Neural cell (in vitro differentiated cells): ENCODE data around the gene HIBCH. TPM values are rescaled to one million over a fixed set of nuclear protein-coding genes. Genes with fewer than 3 reads are reported as not detected.

ENCODE experiments used
- H2AFZ ChIP-seq: fragments of 200-600, 300-800 bp; sonication (generic), shearing (Covaris generic); 2 replicates; pipeline ENCODE4 v1.6.0; 2014; ENCODE audit warnings: low read depth, mild to moderate bottlenecking, antibody characterized with exemption, low read length, moderate library complexity
- H3F3A ChIP-seq: fragments of 200-600 bp; shearing (Covaris generic); 2 replicates; pipeline ENCODE4 v1.6.1; 2016; ENCODE audit warnings: mild to moderate bottlenecking, moderate library complexity, mixed read lengths, antibody characterized with exemption, low read length; ENCODE audit not compliant: insufficient read depth, poor library complexity, severe bottlenecking
- H3K27ac ChIP-seq: fragments of 200-600, 300-800 bp; sonication (generic), shearing (Covaris generic); 2 replicates; pipeline ENCODE4 v1.5.1; 2014; ENCODE audit warnings: mild to moderate bottlenecking, low read length, moderate library complexity
- H3K27me3 ChIP-seq: fragments of 300-800, 200-600 bp; sonication (generic), shearing (Covaris generic); 2 replicates; pipeline ENCODE4 v1.6.0; 2014; ENCODE audit warnings: mild to moderate bottlenecking, low read depth, low read length, moderate library complexity; ENCODE audit not compliant: insufficient read depth
- H3K36me3 ChIP-seq: fragments of 300-800, 200-600 bp; sonication (generic), shearing (Covaris generic); 2 replicates; pipeline ENCODE4 v1.5.1; 2014; ENCODE audit warnings: mild to moderate bottlenecking, antibody characterized with exemption, low read length, moderate library complexity; ENCODE audit not compliant: insufficient read depth
- H3K4me2 ChIP-seq: fragments of 300-800, 200-600 bp; sonication (generic), shearing (Covaris generic); 2 replicates; pipeline ENCODE4 v1.6.0; 2014; ENCODE audit warnings: mild to moderate bottlenecking, low read length
- H3K4me3 ChIP-seq: fragments of 300-800, 200-600 bp; sonication (generic), shearing (Covaris generic); 2 replicates; pipeline ENCODE4 v1.5.1; 2014; ENCODE audit warnings: mild to moderate bottlenecking, low read length, moderate library complexity
- H3K79me2 ChIP-seq: fragments of 200-600 bp; shearing (Covaris generic); replicated peaks from 2 replicates; pipeline ENCODE4 v1.6.0; 2014; ENCODE audit warnings: mild to moderate bottlenecking, low read length, moderate library complexity; ENCODE audit not compliant: insufficient read depth
- H3K9ac ChIP-seq: fragments of 300-800, 200-600 bp; sonication (generic), shearing (Covaris generic); 2 replicates; pipeline ENCODE4 v1.6.1; 2016; ENCODE audit warnings: mild to moderate bottlenecking, low read length, mixed read lengths
- H3K9me2 ChIP-seq: fragments of 200-600 bp; shearing (Covaris generic); 2 replicates; pipeline ENCODE4 v1.6.1; 2016; ENCODE audit warnings: mild to moderate bottlenecking, low read length, mixed read lengths; ENCODE audit not compliant: insufficient read depth
- H3K9me3 ChIP-seq: fragments of 200-600, 300-800 bp; sonication (generic), shearing (Covaris generic); 2 replicates; pipeline ENCODE4 v1.6.1; 2016; ENCODE audit warnings: mild to moderate bottlenecking, mixed run types, low read length, moderate library complexity, mixed read lengths
- H4K20me1 ChIP-seq: fragments of 200-600 bp; shearing (Covaris generic); 2 replicates; pipeline ENCODE4 v1.6.1; 2016; ENCODE audit warnings: mild to moderate bottlenecking, mixed run types; ENCODE audit not compliant: insufficient read depth
- CTCF ChIP-seq: fragments of 450-650 bp; IDR thresholded peaks from 2 replicates; pipeline ENCODE4 v1.5.1; 2014; ENCODE audit warnings: antibody characterized with exemption, mild to moderate bottlenecking, moderate library complexity; ENCODE audit not compliant: poor library complexity, severe bottlenecking
- EP300 ChIP-seq: fragments of 450-650 bp; conservative IDR thresholded peaks from 2 replicates; pipeline ENCODE4 v1.6.1; 2014; ENCODE audit warnings: antibody characterized with exemption, mild to moderate bottlenecking, moderate library complexity; ENCODE audit not compliant: poor library complexity, severe bottlenecking
- EZH2 ChIP-seq: fragments of 200-600, 300-800 bp; shearing (Covaris generic), sonication (generic); IDR thresholded peaks from 2 replicates; pipeline ENCODE4 v1.6.1; 2014; ENCODE audit warnings: antibody characterized with exemption, low read length, borderline replicate concordance, mild to moderate bottlenecking; ENCODE audit not compliant: insufficient read depth, poor library complexity, severe bottlenecking
- MXI1 ChIP-seq: fragments of 450-650 bp; conservative IDR thresholded peaks from 2 replicates; pipeline ENCODE4 v1.6.1; 2014; ENCODE audit warnings: antibody characterized with exemption, mild to moderate bottlenecking; ENCODE audit not compliant: poor library complexity, severe bottlenecking
- POLR2AphosphoS5 ChIP-seq: IDR thresholded peaks from 2 replicates; pipeline ENCODE4 v1.6.1; 2012
- RAD21 ChIP-seq: fragments of 450-650 bp; conservative IDR thresholded peaks from 2 replicates; pipeline ENCODE4 v1.6.1; 2014; ENCODE audit warnings: antibody characterized with exemption, mild to moderate bottlenecking, moderate library complexity
- REST ChIP-seq: IDR thresholded peaks from 2 replicates; pipeline ENCODE4 v1.6.1; 2012; ENCODE audit warnings: borderline replicate concordance
- SMC3 ChIP-seq: fragments of 450-650 bp; conservative IDR thresholded peaks from 2 replicates; pipeline ENCODE4 v1.6.1; 2014; ENCODE audit warnings: antibody characterized with exemption, mild to moderate bottlenecking, moderate library complexity; ENCODE audit not compliant: poor library complexity
- TAF1 ChIP-seq: IDR thresholded peaks from 2 replicates; pipeline ENCODE4 v1.6.1; 2012; ENCODE audit warnings: low read depth
- polyA plus RNA-seq: library from polyadenylated mRNA; depleted of rRNA; stranded (reverse); fragments of >200 nt; gene quantifications from 2 replicates; pipeline ENCODE4 v1.2.3, GENCODE V29; 2014

HIBCH gene
- polyA plus RNA-seq, 1 donor from 2014 or later = 17.8 TPM

GRCh38 chr2:190179754-190180312, 139.8 kb downstream of the HIBCH start:
- H3K9ac ChIP-seq = no peak overlapping the region
- H3K4me3 ChIP-seq = peak overlapping the region; percentile 69
- no peaks in the 10 kb centered on the region for H3F3A ChIP-seq
- no peaks in the 10 kb centered on the region for H3K36me3 ChIP-seq
- TF ChIP-seq TAF1 (no peak), EP300 (no peak), MXI1 (no peak), SMC3 (no peak), CTCF (no peak), POLR2AphosphoS5 (no peak), EZH2 (no peak), REST (no peak), RAD21 (no peak)
- no peaks in the 10 kb centered on the region for H3K79me2 ChIP-seq
- H3K27ac ChIP-seq = no peak overlapping the region
- H3K9me3 ChIP-seq = no peaks in the 10 kb centered on the region
- H2AFZ ChIP-seq = no peak overlapping the region
- H3K27me3 ChIP-seq = peaks cover 10% of the 10 kb centered on the region
- no peaks in the 10 kb centered on the region for H3K9me2 ChIP-seq
- no peak overlapping the region for H3K4me2 ChIP-seq
- H4K20me1 ChIP-seq = no peaks in the 10 kb centered on the region

- no peaks in the 10 kb centered on the region for H3F3A ChIP-seq
- H3K9me2 ChIP-seq = no peaks in the 10 kb centered on the region
- H3K9ac ChIP-seq = no peak overlapping the region
- H3K4me3 ChIP-seq = no peak overlapping the region
- H3K9me3 ChIP-seq = no peaks in the 10 kb centered on the region
- H3K36me3 ChIP-seq = no peaks in the 10 kb centered on the region
- TF ChIP-seq REST (no peak), RAD21 (no peak), MXI1 (no peak), TAF1 (no peak), CTCF (no peak), EP300 (no peak), SMC3 (no peak), POLR2AphosphoS5 (no peak), EZH2 (no peak)
- no peak overlapping the region for H3K27ac ChIP-seq
- no peaks in the 10 kb centered on the region for H4K20me1 ChIP-seq
- H2AFZ ChIP-seq = no peak overlapping the region
- H3K79me2 ChIP-seq = no peaks in the 10 kb centered on the region
- no peak overlapping the region for H3K4me2 ChIP-seq
- H3K27me3 ChIP-seq = peaks cover 10% of the 10 kb centered on the region
Measured at GRCh38 chr2:190178066-190178722, 141.4 kb downstream of the HIBCH start.
